Measurements from ENCODE around the gene C1QTNF12.

GRCh38 chr1:1292442-1292779 is 45.9 kb upstream of the C1QTNF12 start:
- no peak for TF ChIP-seq EP300 (IDR thresholded peaks at IDR 0.05)
- TF ChIP-seq POLR2A (IDR thresholded peaks at IDR 0.05), result no peak

Data from sigmoid colon (tissue), 4 donors.